ENCODE data around the gene APOA5. TPM values are rescaled to one million over a fixed set of nuclear protein-coding genes. Genes with fewer than 3 reads are reported as not detected.

The APOA5 gene
- total RNA-seq, 1 donor from 2014 or later = not detected

DNA sequence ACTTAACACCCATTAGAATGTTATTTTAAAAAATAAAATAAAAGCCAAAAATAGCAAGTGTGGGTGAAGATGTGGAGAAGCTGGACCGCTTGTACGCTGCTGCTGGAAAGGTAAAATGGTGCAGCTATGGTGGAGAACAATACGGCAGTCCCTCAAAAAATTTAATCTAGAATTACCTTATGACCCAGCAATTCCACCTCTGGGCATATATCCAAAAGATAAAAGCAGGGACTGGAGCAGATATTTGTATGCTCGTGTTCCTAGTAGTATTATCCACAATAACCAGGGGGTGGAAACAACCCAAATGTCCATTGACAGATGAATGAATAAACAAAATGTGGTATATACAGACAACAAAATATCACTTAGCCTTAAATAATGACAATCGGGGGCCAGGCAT lies 6.1 kb upstream of the APOA5 start:
- DNase-seq (ENCODE audit: low read depth in 2 of 2) = no peak

DNA sequence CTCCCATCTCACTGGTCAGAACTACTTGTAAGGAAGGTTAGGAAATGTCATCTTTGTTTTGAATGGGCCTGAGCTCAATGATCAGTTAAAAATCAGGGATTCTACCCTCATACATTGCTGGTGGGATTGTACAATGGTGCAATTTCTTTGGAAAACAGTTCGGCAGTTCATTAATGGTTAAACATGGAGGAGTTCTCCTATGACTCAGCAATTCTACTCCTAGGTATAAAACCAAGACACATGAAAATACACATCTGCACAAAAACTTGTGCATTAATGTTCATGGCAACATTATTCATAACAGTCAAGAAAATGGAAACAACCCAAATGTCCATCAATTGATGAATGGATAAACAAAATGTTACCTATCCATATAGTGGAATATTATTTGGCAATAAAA lies 4.9 kb upstream of the APOA5 start:
- DNase-seq (ENCODE audit: low read depth in 2 of 2) = no peak

DNA sequence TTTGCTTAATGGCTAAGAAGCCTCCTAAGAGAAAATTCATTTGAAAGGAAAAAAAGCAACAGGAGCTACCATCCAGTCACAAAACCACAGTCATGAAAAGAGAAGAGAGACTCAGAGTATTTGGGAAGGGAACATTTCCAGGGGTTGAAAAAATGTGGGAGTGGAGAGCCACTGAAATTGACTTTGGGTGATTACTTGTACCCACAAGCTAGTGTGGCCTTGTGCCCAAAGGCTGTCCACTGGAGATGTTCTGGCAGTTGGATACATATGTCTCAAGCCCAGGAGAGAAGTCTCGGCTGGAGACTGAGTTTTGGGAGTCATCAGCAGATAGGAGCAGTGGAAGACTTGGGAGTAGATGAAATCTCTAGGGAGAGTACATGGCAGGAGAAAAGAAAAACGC lies 3.2 kb upstream of the APOA5 start:
- no peak for DNase-seq (ENCODE audit: low read depth in 2 of 2)

DNA sequence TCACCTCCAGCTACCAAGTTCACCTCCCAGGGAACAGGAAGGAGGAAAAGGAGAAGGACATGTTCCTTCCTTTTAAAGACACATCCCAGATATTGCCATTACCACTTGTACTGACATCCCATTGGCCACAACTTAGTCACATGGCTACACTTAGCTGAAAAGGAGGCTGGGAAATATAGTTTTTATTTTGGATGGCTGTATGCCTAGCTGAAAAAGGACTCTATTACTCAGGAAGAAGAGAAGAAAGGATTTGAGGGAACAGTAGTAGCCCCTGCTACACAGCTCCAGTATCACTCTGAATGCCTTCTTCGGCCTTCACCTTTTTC lies 2.1 kb upstream of the APOA5 start:
- peak in 1 of 2 donors; percentile 12 for DNase-seq (ENCODE audit: low read depth in 2 of 2)

DNA sequence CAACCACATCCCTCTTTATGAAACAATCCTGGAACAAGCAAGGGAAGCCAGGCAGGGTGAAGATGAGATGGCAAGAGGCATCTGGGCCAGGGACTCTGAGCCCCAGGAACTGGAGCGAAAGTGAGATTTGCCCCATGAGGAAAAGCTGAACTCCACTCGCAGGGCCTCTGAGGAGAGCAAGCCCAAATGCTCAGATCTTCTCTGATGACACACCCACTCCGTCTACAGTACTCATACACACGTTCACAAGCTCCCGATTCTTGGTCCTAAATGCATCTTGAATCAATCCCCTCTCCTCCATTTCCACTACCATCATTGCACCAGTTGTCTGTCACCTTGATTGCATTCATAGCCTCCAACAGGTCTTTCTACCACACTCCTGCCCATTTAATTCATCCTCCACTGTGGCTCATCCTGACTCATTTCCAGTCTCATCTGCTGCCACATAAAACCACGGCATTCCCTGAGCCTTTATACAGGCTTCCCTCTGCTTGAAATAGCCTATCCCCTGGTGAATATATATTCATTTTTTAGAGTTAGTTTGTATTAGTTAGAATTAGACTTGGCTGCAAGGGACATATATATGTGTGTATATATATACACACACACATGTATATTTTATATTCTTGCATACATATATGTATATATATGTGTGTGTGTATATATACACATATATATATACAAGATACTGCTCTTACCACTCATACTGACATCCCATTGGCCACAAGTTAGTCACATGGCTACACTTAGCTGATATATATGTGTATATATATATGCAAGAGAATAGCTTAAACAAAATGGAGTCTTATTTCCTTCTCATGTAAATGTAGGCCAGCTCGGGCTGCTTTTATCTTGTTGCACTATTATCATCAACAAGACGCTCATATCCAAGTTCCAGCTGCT lies 1.4 kb upstream of the APOA5 start:
- DNase-seq (ENCODE audit: low read depth in 2 of 2) = peak in 1 of 2 donors; percentile 64

DNA sequence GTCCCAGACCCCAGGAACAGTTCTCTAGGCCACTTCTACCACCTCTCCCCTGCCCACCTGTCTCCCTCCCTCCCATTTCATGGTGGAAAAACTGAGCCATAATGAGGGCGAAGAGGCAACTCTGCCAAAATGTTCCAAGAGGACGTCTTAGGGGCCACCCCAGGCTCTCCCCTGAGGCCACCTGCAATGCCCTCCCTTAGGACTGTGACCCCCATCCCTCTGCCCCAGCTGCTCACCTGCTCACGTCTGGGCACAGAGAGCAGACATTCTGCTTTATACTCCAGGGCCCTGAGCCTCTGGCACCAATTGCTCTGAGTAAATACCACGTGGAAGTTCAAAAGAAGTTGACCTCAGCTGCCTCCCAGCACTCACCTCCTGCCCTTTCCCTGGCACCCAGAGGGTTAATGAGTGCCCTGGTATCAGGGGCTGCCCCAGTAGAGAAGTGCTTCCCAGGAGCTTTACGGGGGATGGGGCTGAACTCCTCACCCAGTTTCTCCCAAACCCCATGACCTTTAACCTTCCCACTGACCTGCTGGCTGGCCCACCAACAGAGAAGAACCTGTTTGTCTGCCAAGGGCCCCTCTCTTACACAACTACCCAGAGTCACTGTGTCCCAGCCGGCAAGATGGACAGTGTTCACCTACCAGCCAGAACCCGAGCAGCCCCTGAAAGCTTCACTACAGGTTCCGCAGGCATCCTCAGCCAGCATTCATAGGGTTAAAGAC lies 627 bp upstream of the APOA5 start:
- no peak for DNase-seq (ENCODE audit: low read depth in 2 of 2)

DNA sequence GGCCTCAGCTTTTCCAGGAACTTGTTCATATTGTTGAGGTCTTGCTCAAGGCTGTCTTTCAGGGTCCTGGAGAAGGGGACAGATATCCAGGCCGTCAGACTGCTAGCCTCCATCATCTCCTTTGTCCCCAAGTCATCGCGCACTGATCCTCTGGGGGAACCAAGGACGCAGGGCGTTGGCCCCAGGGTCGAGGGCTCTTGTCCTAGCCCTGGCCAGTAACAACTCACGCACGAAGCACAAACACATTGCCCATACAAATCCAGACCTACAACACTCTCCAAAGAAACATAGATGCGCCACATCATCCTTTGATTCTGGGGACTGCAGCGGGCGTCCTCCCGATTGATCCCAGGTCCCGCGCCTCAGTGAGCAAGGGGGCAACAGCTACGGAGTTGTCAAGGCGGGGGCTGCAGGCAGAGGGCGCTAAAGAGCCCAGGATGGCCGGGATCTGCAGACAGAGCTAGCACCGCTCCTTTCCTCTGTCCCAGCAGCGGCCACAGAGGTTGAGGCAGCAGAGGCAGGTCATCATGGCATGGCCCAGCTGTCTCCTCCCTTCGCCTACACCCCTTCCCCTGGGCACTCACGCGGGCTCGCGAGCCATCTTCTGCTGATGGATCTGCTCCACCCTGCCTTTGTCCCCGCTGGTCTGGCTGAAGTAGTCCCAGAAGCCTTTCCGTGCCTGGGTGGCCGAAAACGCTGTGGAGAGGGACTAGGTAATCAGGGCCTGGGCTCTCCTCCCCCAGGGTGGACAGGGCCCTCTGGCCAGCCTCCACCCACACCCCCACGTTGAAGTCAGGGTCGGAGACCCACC lies 472 bp downstream of the APOA5 start:
- DNase-seq (ENCODE audit: low read depth in 2 of 2) = peak; percentile 69 to 77

DNA sequence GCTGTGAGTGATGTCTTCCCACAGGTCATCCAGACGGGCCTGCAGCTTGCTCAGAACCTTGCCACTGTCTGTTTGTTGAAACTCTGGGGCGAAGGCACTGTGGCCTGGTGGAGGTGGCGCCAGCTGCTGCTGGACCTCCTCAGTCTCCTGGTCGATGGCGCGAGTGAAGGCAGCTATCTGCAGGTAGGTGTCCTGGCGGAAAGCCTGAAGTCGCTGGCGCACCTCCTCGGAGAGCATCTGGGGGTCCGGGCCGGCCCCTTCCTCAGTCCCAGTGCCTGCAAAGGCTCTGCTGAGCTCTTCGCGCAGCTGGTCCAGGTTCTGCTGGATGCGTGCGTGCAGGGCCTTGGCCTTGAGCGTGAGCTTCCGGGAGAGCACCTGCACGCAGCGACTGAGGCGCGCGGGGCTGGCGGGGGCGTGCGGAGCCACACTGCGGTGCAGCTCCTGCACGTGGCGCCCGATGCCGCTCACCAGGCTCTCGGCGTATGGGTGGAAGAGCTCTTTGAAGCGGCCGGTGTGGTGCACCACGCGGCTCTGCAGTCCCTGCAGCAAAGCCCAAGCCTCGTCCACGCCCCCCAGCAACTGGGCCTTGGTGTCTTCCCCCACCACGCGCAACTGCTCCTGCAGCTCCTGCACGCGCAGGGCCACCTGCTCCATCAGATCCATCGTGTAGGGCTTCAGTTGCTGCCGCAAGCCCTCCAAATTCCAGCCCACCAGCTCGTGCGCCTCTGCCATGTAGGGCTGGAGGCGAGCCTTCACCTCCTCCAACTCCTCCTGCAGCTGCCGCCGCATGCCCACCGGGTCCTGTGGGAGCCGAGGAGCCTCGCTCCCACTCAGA lies 1.3 kb downstream of the APOA5 start:
- DNase-seq (ENCODE audit: low read depth in 2 of 2) = no peak

DNA sequence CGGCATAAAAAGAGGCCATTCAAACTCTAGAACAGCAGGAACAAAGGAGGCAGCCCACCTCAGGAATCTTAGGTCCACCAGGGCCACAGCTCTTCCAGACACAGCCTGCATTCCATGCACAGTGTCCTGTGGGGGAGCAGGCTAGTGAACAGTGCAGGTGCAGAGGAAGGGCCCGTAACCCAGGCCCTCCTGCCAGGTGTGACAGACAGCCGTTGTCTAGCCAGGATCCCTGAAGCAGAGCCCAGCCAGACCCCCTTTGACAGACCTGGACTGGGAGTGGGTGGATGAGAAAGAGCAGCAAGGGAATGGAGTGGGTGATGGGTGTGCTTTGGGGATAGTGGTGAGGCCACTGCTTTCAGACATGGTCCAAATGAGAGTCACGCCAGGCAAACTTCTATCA lies 2.7 kb downstream of the APOA5 start:
- no peak for DNase-seq (ENCODE audit: low read depth in 2 of 2)

DNA sequence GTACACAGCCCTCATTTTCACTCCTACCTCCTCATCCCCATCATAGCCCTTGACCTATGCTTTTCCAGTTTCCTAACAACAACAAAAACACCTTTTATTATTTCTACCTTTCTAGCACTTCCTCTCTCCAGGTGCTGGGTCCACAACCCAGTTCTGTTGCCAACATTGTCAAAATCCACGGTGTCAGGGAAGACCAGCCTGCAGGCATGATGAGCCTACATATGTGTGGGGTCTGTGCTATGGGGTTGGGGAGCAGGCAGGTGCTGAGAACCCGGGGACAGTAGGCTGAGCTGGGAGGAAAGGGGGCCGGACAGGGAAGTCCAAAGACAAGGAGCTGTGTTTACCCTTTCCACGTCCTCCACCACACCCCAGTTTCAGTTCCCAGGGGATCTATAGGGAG lies 3.1 kb downstream of the APOA5 start:
- DNase-seq (ENCODE audit: low read depth in 2 of 2) = no peak

DNA sequence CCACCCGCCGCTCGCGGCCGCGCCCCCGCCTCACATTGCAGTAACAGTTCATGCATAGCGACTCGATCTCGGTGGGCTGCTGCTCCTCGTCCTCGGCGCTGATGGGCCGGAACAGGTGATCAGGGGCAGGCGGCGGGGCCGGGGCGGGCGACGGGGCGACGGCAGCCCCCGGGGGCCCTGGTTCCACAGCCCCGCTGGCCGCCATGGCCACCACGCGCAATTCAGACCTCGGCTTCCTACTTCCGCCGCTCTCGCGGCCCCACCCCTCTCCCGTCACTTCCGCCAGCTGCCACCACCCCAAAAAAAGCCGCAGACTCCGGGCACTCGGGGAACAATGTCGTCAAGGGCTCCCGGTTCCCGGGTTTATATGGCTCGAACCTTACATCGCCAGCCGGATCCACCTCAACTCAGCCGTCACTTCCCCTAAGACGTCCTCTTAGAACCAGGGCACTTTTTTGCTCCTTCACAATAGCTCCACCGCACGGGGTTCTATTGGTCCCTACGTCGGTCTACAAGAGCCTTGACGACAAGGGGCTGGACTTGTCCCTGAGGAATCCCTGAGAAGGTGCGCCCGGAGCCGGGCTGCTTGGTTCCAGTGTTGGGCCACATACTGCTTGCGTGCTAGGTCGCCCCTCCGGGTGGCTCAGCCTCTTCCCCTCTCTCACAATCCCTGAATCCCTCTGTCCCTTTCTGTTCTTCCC lies 3.7 kb downstream of the APOA5 start, which contains the start of gene ZPR1:
Gene ZPR1, minus strand, starts transcription at position 238 of the 701 bp plus-strand sequence. Its CDS starts 33 bp downstream, at position 205.
- DNase-seq (ENCODE audit: low read depth in 2 of 2) = peak; percentile 75

DNA sequence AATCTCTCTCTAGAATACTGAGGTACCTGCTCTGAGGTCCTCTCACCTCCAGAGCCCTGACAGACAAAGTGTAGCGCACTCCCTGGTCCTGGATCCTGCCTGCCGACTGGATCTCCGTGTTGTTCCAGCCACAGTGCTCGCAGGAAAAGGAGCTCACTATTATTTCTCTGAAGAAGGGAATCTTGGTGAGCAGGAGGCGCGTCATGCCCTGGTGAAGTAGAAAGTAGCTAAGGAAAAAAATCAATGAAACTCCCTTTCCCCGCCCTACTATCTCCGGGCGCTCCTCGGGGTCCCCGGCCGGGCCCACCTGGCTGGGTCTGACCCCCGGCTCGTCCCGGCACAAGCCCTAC lies 4.3 kb downstream of the APOA5 start:
- peak; percentile 8 to 43 for DNase-seq (ENCODE audit: low read depth in 2 of 2)

DNA sequence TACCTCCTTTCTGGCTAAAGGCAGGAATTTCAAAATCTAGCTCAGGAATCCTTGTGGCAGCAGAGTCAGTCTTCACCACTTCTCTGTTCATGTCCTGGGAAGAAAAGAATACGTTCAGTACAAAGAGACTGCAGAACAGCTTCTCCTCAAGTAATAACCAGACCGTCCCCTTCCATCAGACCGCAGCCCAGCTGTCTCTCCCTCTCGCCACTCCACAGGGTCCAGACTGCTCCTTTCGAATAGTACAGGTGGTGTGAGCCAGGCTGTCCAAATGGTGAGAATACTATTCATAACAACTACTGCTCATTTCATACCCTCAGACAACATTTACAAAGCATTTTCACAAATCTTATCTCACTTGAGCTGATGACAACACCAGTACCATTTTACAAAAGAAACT lies 4.7 kb downstream of the APOA5 start:
- no peak for DNase-seq (ENCODE audit: low read depth in 2 of 2)

DNA sequence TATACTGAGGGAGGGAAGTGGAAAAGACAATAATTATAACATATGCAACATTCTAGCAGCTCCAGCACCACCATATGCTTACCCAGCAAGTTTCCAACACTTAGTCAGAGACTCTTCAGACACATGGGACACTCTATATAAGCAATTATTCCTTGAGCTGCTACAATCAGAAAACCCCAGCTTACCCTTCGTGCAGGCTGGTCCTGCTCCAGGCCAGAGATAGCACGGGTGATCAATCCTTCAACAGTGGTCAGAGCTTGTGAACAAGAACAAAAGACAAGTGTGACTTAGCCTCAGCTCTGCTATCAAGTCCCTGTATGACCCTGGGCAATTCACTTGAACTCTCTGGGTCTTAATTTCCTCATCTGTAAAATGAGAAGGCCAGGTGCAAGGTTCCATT lies 5.4 kb downstream of the APOA5 start:
- no peak for DNase-seq (ENCODE audit: low read depth in 2 of 2)

DNA sequence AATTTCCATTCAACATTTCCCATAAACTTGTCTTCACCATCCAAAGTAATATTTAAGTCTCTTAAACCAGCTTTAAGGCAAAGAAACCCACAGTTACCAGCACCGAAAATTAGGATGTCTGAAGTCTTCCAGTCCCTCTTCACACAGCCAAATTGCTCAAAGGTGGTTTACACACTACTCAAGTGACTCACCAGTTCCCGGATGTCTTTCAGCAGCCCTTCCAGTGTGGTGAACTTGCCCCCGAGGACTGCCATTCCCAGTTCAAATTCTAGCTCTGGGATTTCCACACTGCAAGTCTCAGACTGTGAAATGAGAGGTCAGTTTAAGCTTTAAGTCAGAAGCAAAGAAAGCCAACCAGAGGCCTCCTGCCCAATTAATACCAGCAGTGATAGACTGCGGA lies 9.0 kb downstream of the APOA5 start:
- DNase-seq (ENCODE audit: low read depth in 2 of 2) = peak in 1 of 2 donors; percentile 50

DNA sequence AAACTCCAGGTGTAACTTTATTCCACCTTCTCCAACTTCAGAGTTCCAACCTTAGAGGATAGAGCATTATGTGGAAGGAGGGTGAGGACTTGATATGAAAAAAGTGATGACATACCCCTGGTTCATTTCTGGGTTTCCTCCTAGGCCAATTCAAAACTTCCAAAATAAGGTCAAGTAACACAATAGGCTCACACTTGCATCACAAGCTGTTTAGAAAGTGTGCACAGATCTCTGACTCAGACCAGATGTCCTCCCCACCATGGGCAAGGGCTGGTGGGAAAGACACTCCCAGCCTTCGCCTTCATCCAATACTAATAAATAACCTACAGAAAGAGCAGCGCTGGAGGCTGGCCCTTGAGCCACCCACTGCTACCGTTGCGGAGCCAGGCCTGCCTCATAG lies 13.1 kb downstream of the APOA5 start:
- DNase-seq (ENCODE audit: low read depth in 2 of 2) = no peak

DNA sequence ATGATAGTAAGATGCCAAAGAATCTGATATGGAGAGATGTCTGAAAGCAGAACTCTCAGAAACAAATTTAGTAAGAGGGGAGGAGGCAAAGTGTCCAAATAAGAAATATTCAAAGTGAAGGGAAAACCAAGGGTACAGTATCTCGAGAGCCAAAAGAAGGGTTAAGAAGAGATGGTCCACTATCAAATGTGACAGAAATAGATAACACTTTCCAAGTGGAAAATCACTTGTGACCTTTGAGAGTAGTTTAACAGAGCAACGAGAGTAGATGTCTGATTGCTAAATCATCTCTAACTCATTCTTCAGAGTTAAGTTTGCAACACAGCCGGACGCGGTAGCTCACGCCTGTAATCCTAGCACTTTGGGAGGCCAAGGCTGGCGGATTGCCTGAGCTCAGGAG lies 14.6 kb downstream of the APOA5 start:
- no peak for DNase-seq (ENCODE audit: low read depth in 2 of 2)

DNA sequence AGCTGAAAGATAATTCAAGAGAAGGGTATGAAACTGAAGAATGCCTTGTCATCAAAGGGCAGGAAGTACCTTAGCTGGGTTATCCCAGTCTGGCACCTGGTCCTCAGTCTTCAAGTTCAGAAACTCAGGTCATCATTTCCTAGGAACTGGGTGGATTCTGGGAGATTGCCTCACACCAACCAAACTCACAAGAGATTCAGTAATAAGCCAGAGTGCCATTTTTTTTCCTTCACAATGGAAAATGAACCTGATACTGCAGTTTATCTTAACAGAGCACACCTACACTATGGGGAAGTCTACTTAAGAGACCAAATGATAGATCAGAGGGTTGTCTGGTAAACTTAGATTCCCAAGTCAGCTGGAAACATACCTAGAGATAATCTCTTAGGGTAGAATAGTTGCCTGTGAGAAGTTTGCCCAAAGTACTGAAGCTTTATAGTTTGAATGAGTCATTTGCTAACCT lies 15.1 kb downstream of the APOA5 start:
- no peak for DNase-seq (ENCODE audit: low read depth in 2 of 2)

DNA sequence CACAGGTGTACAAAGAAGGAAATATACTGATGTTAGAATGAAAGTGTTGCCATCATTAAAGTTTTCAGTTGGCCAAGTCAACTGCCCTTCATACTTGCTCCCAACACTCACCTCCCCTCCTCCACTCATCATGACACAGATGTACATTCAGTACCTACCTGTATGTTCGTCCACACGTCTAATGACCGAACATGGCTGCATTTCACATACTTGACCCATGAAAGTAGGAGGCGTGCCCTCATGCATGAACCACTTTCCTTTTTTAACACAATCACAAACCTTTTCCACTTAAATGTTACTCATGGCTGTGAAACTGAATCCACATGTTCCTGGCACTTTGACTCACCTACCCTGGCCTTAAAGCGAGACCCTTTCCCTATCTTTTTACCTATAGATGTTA lies 15.7 kb downstream of the APOA5 start:
- DNase-seq (ENCODE audit: low read depth in 2 of 2) = no peak

DNA sequence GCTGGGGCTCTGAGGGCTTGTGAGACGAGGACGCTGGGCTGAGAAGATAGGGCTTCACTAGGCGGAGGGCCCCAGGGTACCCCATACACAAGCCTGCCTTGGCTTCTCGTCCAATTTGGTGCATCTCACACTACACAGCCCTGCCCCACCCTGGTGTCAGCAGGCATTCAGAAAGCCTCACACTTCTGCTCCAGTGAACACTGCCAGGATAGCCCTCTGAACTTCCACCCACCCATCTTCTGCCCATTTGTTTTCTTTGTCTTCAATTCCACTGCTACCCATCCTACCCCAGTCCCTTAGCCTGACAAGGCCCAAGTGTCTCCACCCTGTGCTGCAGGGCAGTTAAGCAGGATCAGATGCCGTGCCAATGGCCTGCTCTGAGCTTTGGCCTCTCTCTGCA lies 17.0 kb downstream of the APOA5 start:
- no peak for DNase-seq (ENCODE audit: low read depth in 2 of 2)
